ENCODE data around the gene FGF10.

Gene FGF10

GRCh38 chr5:44402084-44402483 lies 12.9 kb upstream of the FGF10 start:
- H3K9ac ChIP-seq (ENCODE audit: low read length), result no peak overlapping the region
- no peaks in the 10 kb centered on the region for H3F3A ChIP-seq (ENCODE audit: insufficient read depth, low read length)
- no peak for DNase-seq
- H3K4me2 ChIP-seq (ENCODE audit: low read depth, low read length), result no peak overlapping the region
- TF ChIP-seq EZH2 (optimal IDR thresholded peaks at IDR 0.05; ENCODE audit: low read depth, low read length) (no peak), EZH2phosphoT487 (IDR thresholded peaks at IDR 0.05; ENCODE audit: low read length) (no peak), CTCF (IDR thresholded peaks at IDR 0.05; ENCODE audit: low read length) (no peak)
- H3K9me2 ChIP-seq (replicated peaks; ENCODE audit: insufficient read depth, low read length), result no peaks in the 10 kb centered on the region
- H2AFZ ChIP-seq (ENCODE audit: low read length), result no peak overlapping the region
- no peaks in the 10 kb centered on the region for H3K27me3 ChIP-seq (replicated peaks; ENCODE audit: insufficient read depth, low read length)
- H3K9me3 ChIP-seq (replicated peaks; ENCODE audit: insufficient read depth, low read length), result no peaks in the 10 kb centered on the region
- H4K20me1 ChIP-seq (ENCODE audit: insufficient read depth, low read length), result no peaks in the 10 kb centered on the region
- no peaks in the 10 kb centered on the region for H3K4me1 ChIP-seq (ENCODE audit: low read length)
- no peak overlapping the region for H3K27ac ChIP-seq (ENCODE audit: low read length)
- H3K36me3 ChIP-seq (replicated peaks; ENCODE audit: insufficient read depth, low read length), result no peaks in the 10 kb centered on the region
- no peaks in the 10 kb centered on the region for H3K79me2 ChIP-seq (ENCODE audit: low read length)
- H3K4me3 ChIP-seq (ENCODE audit: low read length), result no peak overlapping the region

GRCh38 chr5:44401611-44402010 lies 12.4 kb upstream of the FGF10 start:
- Histone ChIP-seq H3K4me1 (ENCODE audit: low read length) (no peaks in the 10 kb centered on the region), H3K4me3 (ENCODE audit: low read length) (no peak overlapping the region), H2AFZ (ENCODE audit: low read length) (no peak overlapping the region), H3K36me3 (replicated peaks; ENCODE audit: insufficient read depth, low read length) (no peaks in the 10 kb centered on the region), H3K27ac (ENCODE audit: low read length) (no peak overlapping the region), H3K9me2 (replicated peaks; ENCODE audit: insufficient read depth, low read length) (no peaks in the 10 kb centered on the region), H3F3A (ENCODE audit: insufficient read depth, low read length) (no peaks in the 10 kb centered on the region), H3K9me3 (replicated peaks; ENCODE audit: insufficient read depth, low read length) (no peaks in the 10 kb centered on the region), H3K9ac (ENCODE audit: low read length) (no peak overlapping the region), H3K27me3 (replicated peaks; ENCODE audit: insufficient read depth, low read length) (no peaks in the 10 kb centered on the region), H3K4me2 (ENCODE audit: low read depth, low read length) (no peak overlapping the region), H3K79me2 (ENCODE audit: low read length) (no peaks in the 10 kb centered on the region), H4K20me1 (ENCODE audit: insufficient read depth, low read length) (no peaks in the 10 kb centered on the region)
- TF ChIP-seq CTCF (IDR thresholded peaks at IDR 0.05; ENCODE audit: low read length) (no peak), EZH2 (optimal IDR thresholded peaks at IDR 0.05; ENCODE audit: low read depth, low read length) (no peak), EZH2phosphoT487 (IDR thresholded peaks at IDR 0.05; ENCODE audit: low read length) (no peak)
- no peak for DNase-seq

GRCh38 chr5:44398382-44398781 lies 9.2 kb upstream of the FGF10 start:
- no peaks in the 10 kb centered on the region for H3K27me3 ChIP-seq (replicated peaks; ENCODE audit: insufficient read depth, low read length)
- no peak overlapping the region for H3K9ac ChIP-seq (ENCODE audit: low read length)
- H3K9me3 ChIP-seq (replicated peaks; ENCODE audit: insufficient read depth, low read length), result no peaks in the 10 kb centered on the region
- no peaks in the 10 kb centered on the region for H3K79me2 ChIP-seq (ENCODE audit: low read length)
- no peak overlapping the region for H2AFZ ChIP-seq (ENCODE audit: low read length)
- no peaks in the 10 kb centered on the region for H3K4me1 ChIP-seq (ENCODE audit: low read length)
- no peaks in the 10 kb centered on the region for H3F3A ChIP-seq (ENCODE audit: insufficient read depth, low read length)
- H3K4me3 ChIP-seq (ENCODE audit: low read length), result no peak overlapping the region
- DNase-seq, result no peak
- H3K4me2 ChIP-seq (ENCODE audit: low read depth, low read length), result no peak overlapping the region
- no peaks in the 10 kb centered on the region for H3K9me2 ChIP-seq (replicated peaks; ENCODE audit: insufficient read depth, low read length)
- TF ChIP-seq EZH2phosphoT487 (IDR thresholded peaks at IDR 0.05; ENCODE audit: low read length) (no peak), CTCF (IDR thresholded peaks at IDR 0.05; ENCODE audit: low read length) (no peak), EZH2 (optimal IDR thresholded peaks at IDR 0.05; ENCODE audit: low read depth, low read length) (no peak)
- H3K27ac ChIP-seq (ENCODE audit: low read length), result no peak overlapping the region
- H3K36me3 ChIP-seq (replicated peaks; ENCODE audit: insufficient read depth, low read length), result no peaks in the 10 kb centered on the region
- no peaks in the 10 kb centered on the region for H4K20me1 ChIP-seq (ENCODE audit: insufficient read depth, low read length)
